H1 (cell line): ENCODE measurements around the gene AMH. TPM values are rescaled to one million over a fixed set of nuclear protein-coding genes. Genes with fewer than 3 reads are reported as not detected.

Experiments used
- CTCF ChIA-PET: fragments of 300-600 bp; sonication (Branson Sonifier 250); formaldehyde crosslinking; loops from one replicate; lab custom pipeline; 2021; ENCODE audit not compliant: partially characterized antibody; lab: Charles Lee
- POLR2A ChIA-PET: fragments of 300-600 bp; sonication (Branson Sonifier 250); formaldehyde crosslinking; loops from one replicate; lab custom pipeline; 2021; ENCODE audit warnings: inconsistent platforms; ENCODE audit not compliant: partially characterized antibody; lab: Charles Lee
- DNase-seq, 2 experiments: peaks; one replicate each; pipeline versions ENCODE4 v3.0.0 to v3.0.0-alpha.2; 2010 to 2022; ENCODE audit warnings: low spot score in 2 of 2, low read depth in 1 of 2, mixed read lengths in 1 of 2
- FAIRE-seq: peaks from 2 replicates; lab custom pipeline; 2011; peaks lifted over from hg19 to GRCh38; lab: Jason Lieb, UNC
- H2AFZ ChIP-seq: 2 replicates; pipeline ENCODE4 v1.8.1; 2012; ENCODE audit warnings: low read length, inconsistent platforms
- H2AK5ac ChIP-seq: 2 replicates; pipeline ENCODE4 v1.6.1; 2013; ENCODE audit warnings: low read depth, low read length
- H2BK120ac ChIP-seq: replicated peaks from 2 replicates; pipeline ENCODE3; 2013; ENCODE audit warnings: low read depth, low read length, inconsistent platforms
- H2BK12ac ChIP-seq: 2 replicates; pipeline ENCODE4 v1.6.1; 2013; ENCODE audit warnings: low read depth, low read length
- H2BK15ac ChIP-seq: 2 replicates; pipeline ENCODE4 v1.6.1; 2013; ENCODE audit warnings: low read length
- H2BK20ac ChIP-seq: 2 replicates; pipeline ENCODE4 v1.6.1; 2013; ENCODE audit warnings: low read length
- H2BK5ac ChIP-seq: 2 replicates; pipeline ENCODE4 v1.6.1; 2013; ENCODE audit warnings: low read depth, low read length
- H3K14ac ChIP-seq: 2 replicates; pipeline ENCODE4 v1.6.1; 2013; ENCODE audit warnings: inconsistent platforms; ENCODE audit not compliant: insufficient read length
- H3K18ac ChIP-seq: 2 replicates; pipeline ENCODE4 v1.6.1; 2013; ENCODE audit warnings: low read length; ENCODE audit errors: extremely low read depth
- H3K23ac ChIP-seq: 2 replicates; pipeline ENCODE4 v1.6.1; 2013; ENCODE audit warnings: inconsistent platforms; ENCODE audit not compliant: insufficient read length
- H3K23me2 ChIP-seq: 2 replicates; pipeline ENCODE4 v1.6.1; 2013; ENCODE audit warnings: low read depth, low read length
- H3K27ac ChIP-seq: 2 replicates; pipeline ENCODE4 v1.6.1; 2011; ENCODE audit warnings: low read depth, low read length, inconsistent platforms
- H3K27me3 ChIP-seq, 4 experiments: replicated peaks in 1 of 4; 1 replicate in 1 of 4; 2 replicates in 3 of 4; pipeline versions ENCODE4 v1.6.1 to v1.8.1; 2011 to 2013; ENCODE audit warnings: low read length in 3 of 4, mild to moderate bottlenecking in 3 of 4, inconsistent platforms in 2 of 4, mixed read lengths in 2 of 4, moderate library complexity in 1 of 4; ENCODE audit not compliant: control insufficient read depth in 3 of 4, insufficient read depth in 3 of 4; ENCODE audit errors: extremely low read depth in 1 of 4
- H3K36me3 ChIP-seq, 4 experiments: 2 replicates each; pipeline versions ENCODE4 v1.6.1 to v1.8.1; 2011 to 2013; ENCODE audit warnings: mild to moderate bottlenecking in 4 of 4, low read length in 3 of 4, moderate library complexity in 2 of 4, control low read depth in 1 of 4, inconsistent platforms in 1 of 4; ENCODE audit not compliant: insufficient read depth in 4 of 4, control insufficient read depth in 2 of 4
- H3K4ac ChIP-seq: replicated peaks from 2 replicates; pipeline ENCODE3; 2013; ENCODE audit warnings: low read length, low read depth, mixed read lengths, inconsistent platforms; ENCODE audit not compliant: insufficient read length
- H3K4me1 ChIP-seq, 4 experiments: replicated peaks in 1 of 4; 1 replicate in 1 of 4; 2 replicates in 3 of 4; pipeline versions ENCODE4 v1.6.1 to v1.8.1; 2011 to 2013; ENCODE audit warnings: low read length in 3 of 4, inconsistent platforms in 2 of 4, mixed read lengths in 1 of 4; ENCODE audit not compliant: insufficient read depth in 4 of 4, control insufficient read depth in 3 of 4
- H3K4me2 ChIP-seq, 2 experiments: 2 replicates each; pipeline versions ENCODE4 v1.6.1 to v1.8.1; 2011 to 2013; ENCODE audit warnings: low read depth in 2 of 2, low read length in 2 of 2, control low read depth in 1 of 2, inconsistent platforms in 1 of 2, mild to moderate bottlenecking in 1 of 2; ENCODE audit not compliant: insufficient read depth in 1 of 2
- H3K4me3 ChIP-seq, 4 experiments: fragments of 200-600, 300-600 bp in 1 of 4; sonication (generic), shearing (Covaris generic), sonication (Bioruptor Twin) in 1 of 4; 2 replicates each; pipeline versions ENCODE4 v1.5.1 to v1.8.1; 2011 to 2016; ENCODE audit warnings: low read length in 4 of 4, low read depth in 3 of 4, control low read depth in 2 of 4, inconsistent platforms in 2 of 4, mild to moderate bottlenecking in 2 of 4, mixed read lengths in 1 of 4, moderate library complexity in 1 of 4; ENCODE audit not compliant: insufficient read depth in 2 of 4; ENCODE audit errors: extremely low read depth in 1 of 4
- H3K56ac ChIP-seq: replicated peaks from 2 replicates; pipeline ENCODE3; 2013; ENCODE audit warnings: low read depth, mild to moderate bottlenecking, mixed read lengths, low read length, inconsistent platforms; ENCODE audit not compliant: insufficient read length
- H3K79me1 ChIP-seq: 2 replicates; pipeline ENCODE4 v1.6.1; 2013; ENCODE audit warnings: low read depth, low read length, control low read depth
- H3K79me2 ChIP-seq, 2 experiments: 2 replicates each; pipeline versions ENCODE4 v1.6.1 to v1.8.1; 2012 to 2013; ENCODE audit warnings: low read length in 2 of 2, mild to moderate bottlenecking in 2 of 2, inconsistent platforms in 1 of 2; ENCODE audit not compliant: insufficient read depth in 2 of 2, control insufficient read depth in 1 of 2
- H3K9ac ChIP-seq, 4 experiments: replicated peaks in 1 of 4; 1 replicate in 1 of 4; 2 replicates in 3 of 4; pipeline versions ENCODE4 v1.6.1 to v1.8.1; 2011 to 2013; ENCODE audit warnings: low read depth in 3 of 4, low read length in 3 of 4, control low read depth in 2 of 4, mild to moderate bottlenecking in 2 of 4, moderate library complexity in 2 of 4, inconsistent platforms in 1 of 4; ENCODE audit errors: extremely low read depth in 1 of 4
- H3K9me3 ChIP-seq, 2 experiments: 2 replicates each; pipeline versions ENCODE4 v1.6.1 to v1.8.1; 2012 to 2013; ENCODE audit warnings: mild to moderate bottlenecking in 2 of 2, moderate library complexity in 2 of 2, control low read depth in 1 of 2, inconsistent platforms in 1 of 2, low read depth in 1 of 2, low read length in 1 of 2, mixed read lengths in 1 of 2; ENCODE audit not compliant: insufficient read depth in 2 of 2
- H4K20me1 ChIP-seq, 2 experiments: replicated peaks in 1 of 2; 2 replicates each; pipeline versions ENCODE3 to v1.8.1; 2011 to 2013; ENCODE audit warnings: inconsistent platforms in 2 of 2, low read length in 2 of 2, mild to moderate bottlenecking in 1 of 2; ENCODE audit not compliant: insufficient read depth in 2 of 2, control insufficient read depth in 1 of 2
- H4K5ac ChIP-seq: 2 replicates; pipeline ENCODE4 v1.6.1; 2013; ENCODE audit warnings: low read length, low read depth, mixed read lengths, inconsistent platforms; ENCODE audit not compliant: insufficient read length
- H4K8ac ChIP-seq: 2 replicates; pipeline ENCODE4 v1.8.0; 2013; ENCODE audit warnings: mild to moderate bottlenecking, moderate library complexity, low read length, inconsistent platforms; ENCODE audit not compliant: insufficient read depth; ENCODE audit errors: extremely low read depth
- H4K91ac ChIP-seq: replicated peaks from 2 replicates; pipeline ENCODE3; 2013; ENCODE audit warnings: low read length, mixed read lengths, inconsistent platforms; ENCODE audit not compliant: insufficient read length
- CEBPB ChIP-seq: IDR thresholded peaks from 2 replicates; pipeline ENCODE4 v1.6.1; 2012; ENCODE audit warnings: low read depth, low read length
- CTCF ChIP-seq, 3 experiments: IDR thresholded peaks; 1 replicate in 2 of 3; 2 replicates in 1 of 3; pipeline versions ENCODE4 v1.5.1 to v1.6.1; 2011; ENCODE audit warnings: low read length in 3 of 3, mild to moderate bottlenecking in 3 of 3, inconsistent platforms in 2 of 3, low read depth in 1 of 3, moderate library complexity in 1 of 3; ENCODE audit not compliant: insufficient read depth in 1 of 3; ENCODE audit errors: control extremely low read depth in 1 of 3
- GABPA ChIP-seq: IDR thresholded peaks from 2 replicates; pipeline ENCODE4 v1.6.1; 2011; ENCODE audit warnings: mild to moderate bottlenecking, low read length, moderate library complexity, borderline replicate concordance; ENCODE audit not compliant: insufficient read depth
- SIRT6 ChIP-seq: IDR thresholded peaks from one replicate; pipeline ENCODE4 v1.7.1; 2012; ENCODE audit warnings: low read length, inconsistent platforms
- SP1 ChIP-seq: IDR thresholded peaks from 2 replicates; pipeline ENCODE4 v1.6.1; 2011; ENCODE audit warnings: low read depth, low read length
- TBP ChIP-seq: IDR thresholded peaks from 2 replicates; pipeline ENCODE4 v1.6.1; 2011; ENCODE audit warnings: low read depth, low read length, improper control_type of control experiment
- WGBS, 2 experiments: shearing (Covaris generic) in 1 of 2; methylation state at CpG; one replicate each; pipeline versions ENCODE4 v1.1.6 to v1.1.7; 2013 to 2015; ENCODE audit warnings: low lambda C conversion rate in 2 of 2, mixed read lengths in 2 of 2, inconsistent platforms in 1 of 2, low coverage in 1 of 2, missing lambda C conversion rate in 1 of 2; ENCODE audit not compliant: insufficient replicate concordance in 2 of 2, insufficient coverage in 1 of 2, insufficient read length in 1 of 2; ENCODE audit errors: extremely low coverage in 1 of 2, missing lambda C conversion rate in 1 of 2; 5-methylcytosine and 5-hydroxymethylcytosine counted together
- polyA plus RNA-seq, 7 experiments: library from polyadenylated mRNA; depleted of rRNA in 3 of 7; stranded (reverse) in 5 of 7; unstranded in 2 of 7; fragments of >200 nt in 5 of 7; fragments of 200-250 nt in 2 of 7; gene quantifications; 1 replicate in 5 of 7; 2 replicates in 1 of 7; 4 replicates in 1 of 7; pipeline versions ENCODE4 v1.2.1 to v1.2.3, GENCODE V29; 2011 to 2013; ENCODE audit warnings: missing spikeins in 2 of 7, mixed read lengths in 2 of 7
- total RNA-seq: library from RNA; stranded (reverse); fragmentation: NEBNext Ultra II Directional; extraction: Animal tissue kit (Norgen Biotek cat#: 25700); gene quantifications from 2 replicates; pipeline ENCODE4 v1.2.1, GENCODE V29; 2021
- TF ChIP-seq, protein P1 (sequence below): IDR thresholded peaks from 2 replicates; pipeline ENCODE4 v1.6.1; 2012; ENCODE audit warnings: low read length, inconsistent platforms

AMH gene
- total and polyA plus RNA-seq, 2 of the 8 experiments (the other 6 are each of a cell fraction or from before 2014, with no cell fraction given) = 10.5 to 15.4 TPM

- Histone ChIP-seq H2AFZ (no peak overlapping the region), H4K5ac (no peak overlapping the region), H3K4ac (no peak overlapping the region), H3K18ac (no peak overlapping the region), H3K4me1 (no peaks in the 10 kb centered on the region), H3K56ac (no peak overlapping the region), H3K9me3 (no peaks in the 10 kb centered on the region), H4K91ac (no peak overlapping the region), H2BK20ac (no peak overlapping the region), H3K14ac (no peak overlapping the region), H3K4me2 (no peak overlapping the region), H3K79me1 (no peaks in the 10 kb centered on the region; the same call in 1 of the 2 replicates), H3K36me3 (peaks cover 13 to 46% (median 32%) of the 10 kb centered on the region in 4 experiments; a peak in 7 of 8 replicates), H3K9ac (no peak overlapping the region), H2BK15ac (no peak overlapping the region), H3K23me2 (no peaks in the 10 kb centered on the region), H3K27ac (no peak overlapping the region), H3K79me2 (no peaks in the 10 kb centered on the region), H3K4me3 (no peak overlapping the region), H4K20me1 (peaks cover 0 to 13% of the 10 kb centered on the region in 2 experiments), H2AK5ac (no peak overlapping the region), H4K8ac (peak overlapping the region; percentile 35), H2BK5ac (no peak overlapping the region; the same call in 1 of the 2 replicates), H2BK12ac (no peak overlapping the region), H3K27me3 (no peaks in the 10 kb centered on the region), H2BK120ac (no peak overlapping the region), H3K23ac (no peak overlapping the region)
- POLR2A ChIA-PET = interaction anchor here (1.0 to 2.4 kb wide), 4 partner anchors 9 to 17 kb away, joined by 3 to 5 read pairs (median 4); no protein-coding TSS in a partner anchor
- DNase-seq (no peak), FAIRE-seq (no peak)
- 95% methylated on average over 38 of the region's 43 CpGs; no CpG with 5 or more reads in 1 of the 2 experiments for WGBS, 2 experiments
- CTCF ChIA-PET = interaction anchor here (0.6 to 8.1 kb wide), 12 partner anchors 9 to 280 kb away, joined by 3 to 50 read pairs (median 3); no protein-coding TSS in a partner anchor
- TF ChIP-seq TBP (no peak), SIRT6 (no peak), CEBPB (no peak), CTCF (IDR thresholded peaks at IDR 0.05; ENCODE audit: control extremely low read depth in 1 of 3, insufficient read depth in 1 of 3, low read depth in 1 of 3, low read length in 3 of 3) (no peak), GABPA (no peak), SP1 (no peak)
- TF ChIP-seq, protein P1, sequence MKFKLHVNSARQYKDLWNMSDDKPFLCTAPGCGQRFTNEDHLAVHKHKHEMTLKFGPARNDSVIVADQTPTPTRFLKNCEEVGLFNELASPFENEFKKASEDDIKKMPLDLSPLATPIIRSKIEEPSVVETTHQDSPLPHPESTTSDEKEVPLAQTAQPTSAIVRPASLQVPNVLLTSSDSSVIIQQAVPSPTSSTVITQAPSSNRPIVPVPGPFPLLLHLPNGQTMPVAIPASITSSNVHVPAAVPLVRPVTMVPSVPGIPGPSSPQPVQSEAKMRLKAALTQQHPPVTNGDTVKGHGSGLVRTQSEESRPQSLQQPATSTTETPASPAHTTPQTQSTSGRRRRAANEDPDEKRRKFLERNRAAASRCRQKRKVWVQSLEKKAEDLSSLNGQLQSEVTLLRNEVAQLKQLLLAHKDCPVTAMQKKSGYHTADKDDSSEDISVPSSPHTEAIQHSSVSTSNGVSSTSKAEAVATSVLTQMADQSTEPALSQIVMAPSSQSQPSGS = no peak
- TF ChIP-seq, all 59 proteins: peak for 0
These were observed 32.5 kb upstream of the AMH start for GRCh38 chr19:2216361-2217225.
